Measurements from ENCODE around the gene RAB12.

The RAB12 gene

GRCh38 chr18:8584798-8585197 is 24.4 kb upstream of the RAB12 start:
- H3K79me2 ChIP-seq (ENCODE audit: insufficient read depth, low read length), result no peaks in the 10 kb centered on the region
- H2AFZ ChIP-seq (ENCODE audit: low read length), result no peak overlapping the region
- TF ChIP-seq EZH2phosphoT487 (IDR thresholded peaks at IDR 0.05; ENCODE audit: borderline replicate concordance), result no peak
- TF ChIP-seq, protein P1, sequence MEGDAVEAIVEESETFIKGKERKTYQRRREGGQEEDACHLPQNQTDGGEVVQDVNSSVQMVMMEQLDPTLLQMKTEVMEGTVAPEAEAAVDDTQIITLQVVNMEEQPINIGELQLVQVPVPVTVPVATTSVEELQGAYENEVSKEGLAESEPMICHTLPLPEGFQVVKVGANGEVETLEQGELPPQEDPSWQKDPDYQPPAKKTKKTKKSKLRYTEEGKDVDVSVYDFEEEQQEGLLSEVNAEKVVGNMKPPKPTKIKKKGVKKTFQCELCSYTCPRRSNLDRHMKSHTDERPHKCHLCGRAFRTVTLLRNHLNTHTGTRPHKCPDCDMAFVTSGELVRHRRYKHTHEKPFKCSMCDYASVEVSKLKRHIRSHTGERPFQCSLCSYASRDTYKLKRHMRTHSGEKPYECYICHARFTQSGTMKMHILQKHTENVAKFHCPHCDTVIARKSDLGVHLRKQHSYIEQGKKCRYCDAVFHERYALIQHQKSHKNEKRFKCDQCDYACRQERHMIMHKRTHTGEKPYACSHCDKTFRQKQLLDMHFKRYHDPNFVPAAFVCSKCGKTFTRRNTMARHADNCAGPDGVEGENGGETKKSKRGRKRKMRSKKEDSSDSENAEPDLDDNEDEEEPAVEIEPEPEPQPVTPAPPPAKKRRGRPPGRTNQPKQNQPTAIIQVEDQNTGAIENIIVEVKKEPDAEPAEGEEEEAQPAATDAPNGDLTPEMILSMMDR (conservative IDR thresholded peaks at IDR 0.05; ENCODE audit: low read length), result no peak
- no peaks in the 10 kb centered on the region for H3K4me1 ChIP-seq (ENCODE audit: insufficient read depth, low read length, poor library complexity, severe bottlenecking)
- no peak overlapping the region for H3K9ac ChIP-seq (ENCODE audit: low read depth, low read length, poor library complexity, severe bottlenecking)
- H3K9me2 ChIP-seq (replicated peaks; ENCODE audit: low read depth, low read length), result no peaks in the 10 kb centered on the region
- no peaks in the 10 kb centered on the region for H3K27me3 ChIP-seq (ENCODE audit: insufficient read depth, low read length, poor library complexity, severe bottlenecking)
- no peak overlapping the region for H3K4me2 ChIP-seq (ENCODE audit: low read depth, low read length, poor library complexity, severe bottlenecking)
- H3F3A ChIP-seq (ENCODE audit: low read depth), result no peaks in the 10 kb centered on the region
- H3K36me3 ChIP-seq (ENCODE audit: insufficient read depth, low read length), result no peaks in the 10 kb centered on the region
- no peak overlapping the region for H3K4me3 ChIP-seq (ENCODE audit: low read length, poor library complexity, severe bottlenecking)
- no peaks in the 10 kb centered on the region for H4K20me1 ChIP-seq (ENCODE audit: insufficient read depth, low read length, poor library complexity, severe bottlenecking)
- H3K9me3 ChIP-seq (ENCODE audit: insufficient read depth, low read depth, low read length), result no peaks in the 10 kb centered on the region; the same call in 1 of the 2 replicates

GRCh38 chr18:8586941-8587340 is 22.3 kb upstream of the RAB12 start:
- Histone ChIP-seq H3K4me1 (ENCODE audit: insufficient read depth, low read length, poor library complexity, severe bottlenecking) (no peaks in the 10 kb centered on the region), H3K9me2 (replicated peaks; ENCODE audit: low read depth, low read length) (no peaks in the 10 kb centered on the region), H2AFZ (ENCODE audit: low read length) (no peak overlapping the region), H3F3A (ENCODE audit: low read depth) (no peaks in the 10 kb centered on the region), H3K27me3 (ENCODE audit: insufficient read depth, low read length, poor library complexity, severe bottlenecking) (no peaks in the 10 kb centered on the region), H4K20me1 (ENCODE audit: insufficient read depth, low read length, poor library complexity, severe bottlenecking) (no peaks in the 10 kb centered on the region), H3K79me2 (ENCODE audit: insufficient read depth, low read length) (no peaks in the 10 kb centered on the region), H3K4me3 (ENCODE audit: low read length, poor library complexity, severe bottlenecking) (no peak overlapping the region), H3K9me3 (ENCODE audit: insufficient read depth, low read depth, low read length) (no peaks in the 10 kb centered on the region), H3K36me3 (ENCODE audit: insufficient read depth, low read length) (no peaks in the 10 kb centered on the region), H3K4me2 (ENCODE audit: low read depth, low read length, poor library complexity, severe bottlenecking) (no peak overlapping the region), H3K9ac (ENCODE audit: low read depth, low read length, poor library complexity, severe bottlenecking) (no peak overlapping the region)
- TF ChIP-seq, protein P1 (conservative IDR thresholded peaks at IDR 0.05; ENCODE audit: low read length), result no peak
- no peak for TF ChIP-seq EZH2phosphoT487 (IDR thresholded peaks at IDR 0.05; ENCODE audit: borderline replicate concordance)

DNA sequence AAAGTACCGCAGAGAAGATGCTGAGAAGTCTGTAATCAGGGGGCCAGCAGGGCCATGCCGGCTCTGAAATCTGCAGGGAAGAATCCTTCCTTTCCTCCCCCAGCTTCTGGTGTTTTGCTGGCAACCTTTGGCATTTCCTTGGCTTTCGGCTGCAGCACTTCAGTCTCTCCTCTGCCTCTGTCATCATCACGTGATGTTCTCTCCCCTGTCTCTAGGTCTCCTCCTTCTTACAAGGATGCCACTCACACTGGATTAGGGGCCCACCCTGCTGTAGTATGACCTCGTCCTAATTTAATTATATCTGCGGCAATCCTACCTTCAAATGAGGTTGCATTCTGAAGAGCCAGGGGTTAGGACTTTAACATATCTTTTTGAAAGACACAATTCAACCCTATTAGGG is 13.8 kb upstream of the RAB12 start:
- no peak for TF ChIP-seq EZH2phosphoT487 (IDR thresholded peaks at IDR 0.05; ENCODE audit: borderline replicate concordance)
- TF ChIP-seq, protein P1 (conservative IDR thresholded peaks at IDR 0.05; ENCODE audit: low read length), result no peak
- Histone ChIP-seq H3K4me1 (ENCODE audit: insufficient read depth, low read length, poor library complexity, severe bottlenecking) (no peaks in the 10 kb centered on the region), H4K20me1 (ENCODE audit: insufficient read depth, low read length, poor library complexity, severe bottlenecking) (no peaks in the 10 kb centered on the region), H3K36me3 (ENCODE audit: insufficient read depth, low read length) (no peaks in the 10 kb centered on the region), H3K4me2 (ENCODE audit: low read depth, low read length, poor library complexity, severe bottlenecking) (no peak overlapping the region), H2AFZ (ENCODE audit: low read length) (no peak overlapping the region), H3K27me3 (ENCODE audit: insufficient read depth, low read length, poor library complexity, severe bottlenecking) (no peaks in the 10 kb centered on the region), H3K9me3 (ENCODE audit: insufficient read depth, low read depth, low read length) (no peaks in the 10 kb centered on the region), H3K79me2 (ENCODE audit: insufficient read depth, low read length) (no peaks in the 10 kb centered on the region), H3F3A (ENCODE audit: low read depth) (no peaks in the 10 kb centered on the region), H3K4me3 (ENCODE audit: low read length, poor library complexity, severe bottlenecking) (no peak overlapping the region), H3K9ac (ENCODE audit: low read depth, low read length, poor library complexity, severe bottlenecking) (no peak overlapping the region), H3K9me2 (replicated peaks; ENCODE audit: low read depth, low read length) (no peaks in the 10 kb centered on the region)

Data from Loucy (cell line).